ENCODE results near the gene KLHL5. TPM values are rescaled to one million over a fixed set of nuclear protein-coding genes. Genes with fewer than 3 reads are reported as not detected.

The KLHL5 gene
- total RNA-seq, 1 experiment from 2014 or later: 84.8 TPM

- Histone ChIP-seq H3K27ac (ENCODE audit: low read length) (no peak overlapping the region), H3K4me2 (ENCODE audit: low read length) (no peak overlapping the region), H3K9ac (ENCODE audit: low read length) (no peak overlapping the region), H3K36me3 (ENCODE audit: low read depth, low read length) (peaks cover 17% of the 10 kb centered on the region), H2AFZ (ENCODE audit: low read length) (no peak overlapping the region), H4K20me1 (ENCODE audit: low read length) (no peaks in the 10 kb centered on the region), H3K4me3 (ENCODE audit: low read length) (no peak overlapping the region), H3K9me2 (replicated peaks; ENCODE audit: low read length) (no peaks in the 10 kb centered on the region), H3K79me2 (ENCODE audit: low read length) (peaks cover 36% of the 10 kb centered on the region), H3K4me1 (ENCODE audit: insufficient read depth, low read length) (no peaks in the 10 kb centered on the region), H3K27me3 (ENCODE audit: low read length) (no peaks in the 10 kb centered on the region), H3K9me3 (ENCODE audit: low read length) (no peaks in the 10 kb centered on the region), H3F3A (ENCODE audit: low read length, unreplicated experiment) (no peaks in the 10 kb centered on the region)
- TF ChIP-seq EZH2 (IDR thresholded peaks at IDR 0.05; ENCODE audit: low read length, unreplicated experiment) (no peak), CTCF (conservative IDR thresholded peaks at IDR 0.05; ENCODE audit: low read depth, low read length) (no peak), EZH2phosphoT487 (IDR thresholded peaks at IDR 0.05; ENCODE audit: borderline replicate concordance, low read length) (no peak)
- POLR2A ChIA-PET (ENCODE audit: unreplicated experiment): no interaction called here
- DNase-seq: no peak
- ATAC-seq: no peak
- intact Hi-C loops (cut with micrococcal nuclease): no loop called here
- CTCF ChIA-PET: no interaction called here
- BruUV-seq (replicated peaks): no TSS peak
These were observed 41.9 kb upstream of the KLHL5 start for GRCh38 chr4:39020130-39020529.

- no TSS peak for BruUV-seq (replicated peaks)
- POLR2A ChIA-PET (ENCODE audit: unreplicated experiment): no interaction called here
These were observed 40.4 kb upstream of the KLHL5 start for GRCh38 chr4:39021631-39022030.

More at GRCh38 chr4:39021631-39022030, 40.4 kb upstream of the KLHL5 start:
- no peaks in the 10 kb centered on the region for H4K20me1 ChIP-seq (ENCODE audit: low read length)
- H3K27me3 ChIP-seq (ENCODE audit: low read length): no peaks in the 10 kb centered on the region
- no peak overlapping the region for H3K4me3 ChIP-seq (ENCODE audit: low read length)
- no peak overlapping the region for H3K27ac ChIP-seq (ENCODE audit: low read length)
- DNase-seq (no peak), ATAC-seq (no peak)
- no peaks in the 10 kb centered on the region for H3K9me3 ChIP-seq (ENCODE audit: low read length)
- no peaks in the 10 kb centered on the region for H3K9me2 ChIP-seq (replicated peaks; ENCODE audit: low read length)
- H3K36me3 ChIP-seq (ENCODE audit: low read depth, low read length): peaks cover 13% of the 10 kb centered on the region; the same call in 1 of the 2 replicates
- peaks cover 51% of the 10 kb centered on the region for H3K79me2 ChIP-seq (ENCODE audit: low read length)
- intact Hi-C loops (cut with micrococcal nuclease): no loop called here
- H3K4me2 ChIP-seq (ENCODE audit: low read length): no peak overlapping the region
- H3K9ac ChIP-seq (ENCODE audit: low read length): no peak overlapping the region
- no peaks in the 10 kb centered on the region for H3F3A ChIP-seq (ENCODE audit: low read length, unreplicated experiment)
- no peak for TF ChIP-seq CTCF (conservative IDR thresholded peaks at IDR 0.05; ENCODE audit: low read depth, low read length)
- TF ChIP-seq EZH2phosphoT487 (IDR thresholded peaks at IDR 0.05; ENCODE audit: borderline replicate concordance, low read length): no peak
- TF ChIP-seq EZH2 (IDR thresholded peaks at IDR 0.05; ENCODE audit: low read length, unreplicated experiment): no peak
- H2AFZ ChIP-seq (ENCODE audit: low read length): no peak overlapping the region
- peaks cover 6% of the 10 kb centered on the region; the same call in 1 of the 2 replicates for H3K4me1 ChIP-seq (ENCODE audit: insufficient read depth, low read length)
- CTCF ChIA-PET: no interaction called here

Data from PC-3 (cell line).